Astrocyte (in vitro differentiated cells and primary cell): Measurements from ENCODE around the gene BRD4. TPM values are rescaled to one million over a fixed set of nuclear protein-coding genes. Genes with fewer than 3 reads are reported as not detected.

ENCODE experiments used
- DNase-seq: peaks from one replicate; pipeline ENCODE4 v3.0.0-alpha.2; 2010; ENCODE audit warnings: low read depth
- FAIRE-seq: peaks from 2 replicates; lab custom pipeline; 2011; peaks lifted over from hg19 to GRCh38; lab: Jason Lieb, UNC
- H2AFZ ChIP-seq: 2 replicates; pipeline ENCODE4 v1.6.0; 2012; ENCODE audit warnings: low read depth, low read length, inconsistent platforms
- H3K27ac ChIP-seq: 2 replicates; pipeline ENCODE4 v1.5.1; 2011; ENCODE audit warnings: low read depth, low read length, inconsistent platforms
- H3K27me3 ChIP-seq: 2 replicates; pipeline ENCODE4 v1.6.0; 2011; ENCODE audit warnings: low read length, inconsistent platforms; ENCODE audit not compliant: insufficient read depth
- H3K36me3 ChIP-seq: 2 replicates; pipeline ENCODE4 v1.5.1; 2011; ENCODE audit warnings: low read length, inconsistent platforms; ENCODE audit not compliant: insufficient read depth
- H3K4me1 ChIP-seq: 2 replicates; pipeline ENCODE4 v1.5.1; 2011; ENCODE audit warnings: low read length, inconsistent platforms; ENCODE audit not compliant: insufficient read depth
- H3K4me2 ChIP-seq: 2 replicates; pipeline ENCODE4 v1.6.0; 2012; ENCODE audit warnings: low read length, inconsistent platforms
- H3K4me3 ChIP-seq: 2 replicates; pipeline ENCODE4 v1.5.1; 2011; ENCODE audit warnings: low read depth, mild to moderate bottlenecking, low read length, inconsistent platforms; ENCODE audit not compliant: insufficient read depth
- H3K79me2 ChIP-seq: 2 replicates; pipeline ENCODE4 v1.6.0; 2012; ENCODE audit warnings: mild to moderate bottlenecking, low read length, inconsistent platforms; ENCODE audit not compliant: insufficient read depth
- H3K9ac ChIP-seq: 2 replicates; pipeline ENCODE4 v1.6.0; 2012; ENCODE audit warnings: mild to moderate bottlenecking, low read length, inconsistent platforms
- H3K9me3 ChIP-seq: 2 replicates; pipeline ENCODE4 v1.5.1; 2012; ENCODE audit warnings: low read depth, mild to moderate bottlenecking, low read length, inconsistent platforms; ENCODE audit not compliant: insufficient read depth
- H4K20me1 ChIP-seq: 2 replicates; pipeline ENCODE4 v1.6.0; 2012; ENCODE audit warnings: low read length, inconsistent platforms; ENCODE audit not compliant: insufficient read depth
- H3K27ac Mint-ChIP-seq: one replicate; pipeline ENCODE4 v1.8.0; 2021; ENCODE audit warnings: mild to moderate bottlenecking, mixed read lengths; ENCODE audit not compliant: unreplicated experiment
- H3K27me3 Mint-ChIP-seq: one replicate; pipeline ENCODE4 v1.8.0; 2021; ENCODE audit warnings: low read depth, mixed read lengths; ENCODE audit not compliant: unreplicated experiment
- H3K36me3 Mint-ChIP-seq: one replicate; pipeline ENCODE4 v1.8.0; 2021; ENCODE audit warnings: low read depth, mixed read lengths; ENCODE audit not compliant: unreplicated experiment
- H3K4me1 Mint-ChIP-seq: one replicate; pipeline ENCODE4 v1.8.0; 2021; ENCODE audit warnings: low read depth, mixed read lengths; ENCODE audit not compliant: unreplicated experiment
- H3K4me3 Mint-ChIP-seq: one replicate; pipeline ENCODE4 v1.8.0; 2021; ENCODE audit warnings: mild to moderate bottlenecking, moderate library complexity, mixed read lengths; ENCODE audit not compliant: unreplicated experiment
- H3K9me3 Mint-ChIP-seq: one replicate; pipeline ENCODE4 v1.8.0; 2021; ENCODE audit warnings: mild to moderate bottlenecking, mixed read lengths; ENCODE audit not compliant: unreplicated experiment
- CTCF ChIP-seq: IDR thresholded peaks from 2 replicates; pipeline ENCODE4 v1.5.1; 2011; ENCODE audit warnings: low read depth, mild to moderate bottlenecking, inconsistent platforms, low read length, moderate library complexity; ENCODE audit not compliant: insufficient read depth
- EZH2 ChIP-seq: IDR thresholded peaks from 2 replicates; pipeline ENCODE4 v1.6.1; 2012; ENCODE audit warnings: mild to moderate bottlenecking, low read length, inconsistent platforms; ENCODE audit not compliant: insufficient read depth
- total RNA-seq: library from RNA; stranded (reverse); gene quantifications from 2 replicates; pipeline ENCODE4 v1.2.1, GENCODE V29; 2021

The BRD4 gene
- total RNA-seq, 1 donor from 2014 or later = 128 TPM

GRCh38 chr19:15265850-15266248 is 66.5 kb downstream of the BRD4 start:
- H3K4me2 ChIP-seq = peak overlapping the region; percentile 48
- no peaks in the 10 kb centered on the region for H3K9me3 Mint-ChIP-seq
- H3K4me1 ChIP-seq = peaks cover 14% of the 10 kb centered on the region
- peaks cover 4% of the 10 kb centered on the region for H3K4me1 Mint-ChIP-seq
- peak; percentile 92 for DNase-seq
- peak overlapping the region; percentile 47 for H3K9ac ChIP-seq
- H3K4me3 Mint-ChIP-seq = no peak overlapping the region
- H3K36me3 ChIP-seq = peaks cover 34% of the 10 kb centered on the region
- TF ChIP-seq CTCF = no peak
- no peak for TF ChIP-seq EZH2
- peaks cover 24% of the 10 kb centered on the region for H3K36me3 Mint-ChIP-seq
- H3K79me2 ChIP-seq = peaks cover 90% of the 10 kb centered on the region
- H4K20me1 ChIP-seq = peaks cover 93% of the 10 kb centered on the region
- H3K4me3 ChIP-seq = no peak overlapping the region
- no peak overlapping the region for H2AFZ ChIP-seq
- H3K27ac Mint-ChIP-seq = no peak overlapping the region
- peak overlapping the region; percentile 48 for H3K27ac ChIP-seq
- no peak for FAIRE-seq
- H3K27me3 Mint-ChIP-seq = no peaks in the 10 kb centered on the region
- no peaks in the 10 kb centered on the region for H3K9me3 ChIP-seq
- no peaks in the 10 kb centered on the region for H3K27me3 ChIP-seq

- no peak for FAIRE-seq
These were observed 67.0 kb downstream of the BRD4 start for GRCh38 chr19:15265214-15265849.

More at GRCh38 chr19:15265214-15265849, 67.0 kb downstream of the BRD4 start:
- peaks cover 4% of the 10 kb centered on the region for H3K4me1 Mint-ChIP-seq
- Histone ChIP-seq H3K79me2 (peaks cover 89% of the 10 kb centered on the region), H3K27me3 (no peaks in the 10 kb centered on the region), H3K36me3 (peaks cover 34% of the 10 kb centered on the region), H4K20me1 (peaks cover 93% of the 10 kb centered on the region), H3K4me2 (peak overlapping the region; percentile 48), H3K4me3 (no peak overlapping the region), H3K27ac (peak overlapping the region; percentile 48), H3K9ac (peak overlapping the region; percentile 47), H2AFZ (no peak overlapping the region), H3K4me1 (peaks cover 14% of the 10 kb centered on the region), H3K9me3 (no peaks in the 10 kb centered on the region)
- no peak for DNase-seq
- peaks cover 19% of the 10 kb centered on the region for H3K36me3 Mint-ChIP-seq
- no peak overlapping the region for H3K27ac Mint-ChIP-seq
- H3K27me3 Mint-ChIP-seq = no peaks in the 10 kb centered on the region
- H3K4me3 Mint-ChIP-seq = no peak overlapping the region
- H3K9me3 Mint-ChIP-seq = no peaks in the 10 kb centered on the region
- TF ChIP-seq CTCF (no peak), EZH2 (no peak)
